Hematopoietic multipotent progenitor cell (in vitro differentiated cells): Measurements from ENCODE around the gene ALG8. TPM values are rescaled to one million over a fixed set of nuclear protein-coding genes. Genes with fewer than 3 reads are reported as not detected.
A peak's percentile ranks its signal among the peaks of the same experiment; 100 is the strongest.

ENCODE experiments used
- DNase-seq, 3 donors: peaks; one replicate each; pipeline ENCODE4 v3.0.0-alpha.2; 2011 to 2015; ENCODE audit warnings: low read depth in 2 of 3, low spot score in 2 of 3
- total RNA-seq: library from RNA; depleted of rRNA; stranded (reverse); fragments of >200 nt; gene quantifications from one replicate; pipeline ENCODE4 v1.2.3, GENCODE V29; 2012

ALG8 gene
- total RNA-seq, 1 donor, result 21.8 TPM

DNA sequence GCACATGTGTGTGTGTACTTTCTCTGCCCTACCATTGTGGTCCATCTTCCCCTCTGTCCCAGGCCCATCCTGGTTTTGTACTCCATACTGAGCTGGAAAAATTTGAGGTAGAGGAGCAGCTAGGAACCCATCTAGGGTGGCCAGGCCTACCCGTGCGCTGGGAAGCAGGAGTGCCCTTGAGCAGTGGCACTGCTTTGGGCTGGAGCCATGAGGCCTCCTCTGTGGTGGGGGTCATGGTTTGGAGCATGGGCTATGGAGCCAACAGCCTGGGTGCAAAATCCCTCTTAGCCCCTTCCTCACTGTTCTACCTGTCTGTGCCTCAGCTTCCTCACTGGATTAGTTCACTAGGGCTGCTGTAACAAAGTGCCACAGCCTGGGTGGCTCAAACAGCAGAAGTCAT is 21.9 kb upstream of the ALG8 start:
- no peak for DNase-seq

DNA sequence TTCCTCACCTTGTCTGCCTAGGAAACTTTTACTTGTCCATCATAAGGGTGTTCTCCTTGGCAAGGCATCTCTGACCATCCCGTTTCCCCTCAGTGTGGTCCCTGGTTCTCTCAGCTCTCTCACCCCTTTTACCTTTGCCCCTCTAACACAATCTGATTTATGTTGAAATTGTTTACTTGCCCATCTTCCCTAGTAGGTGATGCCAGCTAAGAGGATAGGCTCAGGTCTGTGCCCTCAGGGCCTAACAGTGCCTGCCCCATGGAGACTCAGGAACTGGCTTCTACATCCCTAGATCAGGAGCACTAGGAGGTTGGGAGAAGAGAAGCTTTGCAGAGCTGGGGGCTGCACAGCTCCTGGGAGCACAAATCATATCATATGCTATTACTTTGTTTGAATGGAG is 21.1 kb upstream of the ALG8 start:
- no peak for DNase-seq

DNA sequence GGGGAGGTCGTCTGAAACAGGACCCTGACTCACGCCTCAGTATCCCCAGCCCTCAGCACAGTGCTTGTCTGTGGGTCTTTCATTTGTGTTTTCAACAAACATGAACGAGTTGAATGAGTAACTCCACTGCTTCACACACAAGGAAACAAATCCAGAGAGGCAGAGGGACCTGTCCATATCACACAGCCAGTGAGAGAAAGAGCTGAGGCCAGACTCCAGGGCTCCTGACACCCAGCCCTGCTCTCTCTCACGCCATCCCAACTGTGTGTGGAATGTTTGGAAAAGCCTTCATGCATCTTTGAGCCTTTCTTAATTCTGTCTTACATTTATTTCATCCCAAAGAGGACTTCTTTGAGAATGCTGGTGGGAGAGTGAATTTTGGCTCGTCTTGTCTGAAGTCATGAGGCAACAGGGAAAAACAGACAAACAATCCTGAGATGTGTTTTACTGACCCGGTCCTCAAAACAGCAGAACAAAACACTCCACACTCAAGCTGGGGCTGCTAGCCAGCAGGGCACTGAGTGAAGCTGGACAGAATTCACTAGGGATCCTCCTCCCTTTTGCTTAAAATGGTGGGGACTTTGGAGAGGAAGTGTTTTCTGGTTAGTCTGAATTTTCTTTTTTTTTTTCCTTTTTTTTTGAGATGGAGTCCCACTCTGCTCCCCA is 19.7 kb upstream of the ALG8 start:
- DNase-seq, result no peak

DNA sequence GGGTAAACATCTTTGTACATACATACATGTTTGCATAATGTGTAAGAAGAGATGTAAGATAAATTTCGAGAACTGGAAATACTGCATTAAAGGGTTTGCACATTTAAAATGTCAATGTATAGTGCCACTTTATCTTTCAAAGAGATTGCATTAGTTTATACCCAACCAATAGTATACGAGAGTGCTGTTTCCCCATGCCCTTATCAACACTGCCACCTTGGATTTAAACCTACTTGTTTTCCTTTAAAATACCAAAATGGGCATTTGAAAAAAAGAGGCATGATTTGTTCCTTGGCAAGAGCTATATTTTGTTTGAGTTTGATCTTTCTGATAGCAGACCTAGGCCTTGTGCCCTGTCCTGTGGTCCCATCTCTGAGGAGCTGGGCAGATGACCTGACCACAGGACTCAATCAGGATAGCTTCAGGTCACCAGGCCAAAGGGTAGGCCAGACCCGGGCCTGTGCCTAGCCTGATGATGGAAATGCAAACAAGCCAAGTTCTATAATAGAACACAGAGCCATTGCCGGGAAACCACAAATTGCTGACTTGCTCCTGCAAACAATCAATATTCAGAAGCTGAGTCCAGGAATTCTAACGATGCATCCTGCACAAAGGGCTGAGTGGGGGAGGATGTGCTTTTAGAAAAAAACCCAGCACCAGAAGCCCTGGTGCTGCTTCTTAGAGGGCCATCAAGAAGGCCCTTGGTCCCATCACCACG is 16.9 kb upstream of the ALG8 start:
- DNase-seq, result peak in 2 of 3 donors; percentile 27 to 69

DNA sequence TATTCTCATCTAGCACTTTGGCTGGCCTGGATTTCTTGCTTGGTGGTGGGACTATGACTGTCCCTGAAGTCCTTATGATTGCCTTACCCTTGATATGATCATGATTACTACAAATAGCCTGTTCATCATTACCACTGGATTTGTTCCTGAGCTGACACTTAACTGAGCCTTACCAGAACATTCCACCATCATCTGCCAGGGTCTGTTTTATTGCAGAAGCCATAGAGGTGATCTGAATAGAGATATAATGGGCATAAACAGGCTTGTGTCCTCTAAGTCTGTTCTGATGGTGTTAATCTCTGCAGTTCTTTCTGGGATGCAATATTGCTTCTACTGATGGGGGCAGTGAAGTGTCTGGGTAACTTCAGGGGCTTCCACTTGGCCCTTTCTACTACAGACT is 12.4 kb upstream of the ALG8 start:
- DNase-seq, result no peak

DNA sequence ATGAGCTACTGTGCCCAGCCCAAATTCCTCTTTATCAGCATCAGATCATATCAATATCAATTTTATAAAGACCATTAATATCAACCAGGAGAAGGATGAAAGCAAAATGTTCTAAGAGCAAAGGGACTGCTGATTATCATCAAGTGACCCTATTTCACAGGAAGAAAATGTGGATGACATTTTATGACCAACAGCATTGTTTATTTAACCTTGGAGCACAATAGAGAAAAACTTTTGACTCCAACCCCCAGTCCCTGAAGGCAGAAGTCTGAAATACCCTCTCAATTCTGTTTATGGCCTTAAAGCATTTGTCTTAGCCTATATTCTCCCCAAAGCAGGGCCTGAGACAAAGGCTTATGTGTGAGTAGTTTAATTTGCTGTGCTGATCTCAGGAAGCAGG is 11.3 kb upstream of the ALG8 start:
- no peak for DNase-seq

DNA sequence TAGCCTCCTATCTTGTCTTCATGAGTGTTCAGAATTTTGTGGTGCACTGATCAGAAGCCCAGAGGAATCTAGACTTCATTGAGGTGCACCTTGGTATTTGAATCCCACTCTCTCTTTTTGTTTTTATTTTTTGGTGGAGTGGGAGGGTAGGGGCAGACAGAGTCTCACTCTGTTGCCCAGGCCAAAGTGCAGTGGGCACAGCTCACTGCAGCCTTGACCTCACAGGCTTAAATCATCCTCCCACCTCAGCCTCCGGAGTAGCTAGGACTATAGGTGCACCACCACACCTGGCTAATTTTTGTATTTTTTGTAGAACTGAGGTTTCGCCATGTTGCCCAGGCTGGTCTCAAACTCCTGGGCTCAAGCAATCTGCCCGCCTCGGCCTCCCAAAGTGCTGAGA is 10.9 kb upstream of the ALG8 start:
- no peak for DNase-seq

DNA sequence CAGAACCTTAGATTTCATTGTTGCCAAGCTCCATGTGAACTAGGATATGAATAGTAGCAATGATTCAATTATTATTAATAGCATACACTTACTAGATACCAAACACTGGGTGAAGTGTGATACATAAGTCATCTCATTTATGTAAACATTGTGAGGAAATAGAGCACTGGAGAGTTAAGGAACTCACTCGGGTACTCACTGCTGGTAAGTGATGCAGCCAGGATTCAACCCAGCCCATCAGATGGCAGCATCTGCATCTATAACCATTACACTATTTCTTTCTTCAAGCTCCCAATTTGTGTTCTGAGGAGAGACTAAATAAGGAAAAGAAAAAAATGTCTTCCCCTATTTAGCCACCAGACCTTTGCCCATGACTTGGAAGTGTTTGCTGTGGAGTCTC is 10.2 kb upstream of the ALG8 start:
- DNase-seq, result peak in 1 of 3 donors; percentile 37

DNA sequence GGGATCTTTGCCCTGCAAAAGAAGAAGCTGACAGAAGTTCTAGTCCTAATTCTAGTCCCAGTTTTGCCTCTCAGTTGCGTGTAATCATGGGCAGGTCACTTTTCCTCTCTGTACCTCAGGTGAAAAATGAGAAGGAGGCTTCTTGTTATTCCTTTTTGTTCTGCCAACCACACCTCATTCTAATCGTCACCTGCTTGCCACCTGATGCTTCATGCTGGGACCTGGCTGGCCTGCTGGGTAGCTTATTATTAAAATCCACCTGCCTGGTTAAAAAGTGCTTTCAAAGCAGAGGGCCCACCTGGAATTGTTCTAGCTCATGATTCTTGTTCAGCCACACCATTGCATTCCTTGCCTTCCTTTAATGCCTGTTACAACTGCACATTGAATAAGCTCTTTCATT is 8.4 kb upstream of the ALG8 start:
- DNase-seq, result no peak

DNA sequence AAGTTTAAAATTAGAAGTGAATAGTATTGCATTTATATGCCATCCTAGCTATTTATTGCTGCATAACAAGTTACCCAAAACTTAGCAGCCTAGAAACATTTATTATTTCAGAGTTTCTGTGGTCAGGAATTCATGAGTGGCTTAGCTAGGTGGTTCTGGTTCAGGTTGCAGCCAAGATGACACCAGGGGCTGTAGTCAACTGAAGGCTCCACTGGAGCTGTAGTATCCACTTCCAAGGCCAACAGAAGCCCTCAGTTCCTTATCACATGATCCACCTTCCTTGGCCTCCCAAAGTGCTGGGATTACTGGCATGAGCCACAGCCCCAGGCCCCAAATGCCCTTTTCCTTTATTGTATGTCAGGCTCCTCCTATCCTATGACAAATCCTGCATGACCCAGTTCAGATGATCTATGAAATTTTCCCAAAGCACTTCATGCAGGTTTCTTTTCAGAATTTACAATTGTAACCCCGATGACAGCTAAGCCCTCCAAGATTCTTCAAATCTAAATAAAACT is 6.1 kb upstream of the ALG8 start:
- no peak for DNase-seq

DNA sequence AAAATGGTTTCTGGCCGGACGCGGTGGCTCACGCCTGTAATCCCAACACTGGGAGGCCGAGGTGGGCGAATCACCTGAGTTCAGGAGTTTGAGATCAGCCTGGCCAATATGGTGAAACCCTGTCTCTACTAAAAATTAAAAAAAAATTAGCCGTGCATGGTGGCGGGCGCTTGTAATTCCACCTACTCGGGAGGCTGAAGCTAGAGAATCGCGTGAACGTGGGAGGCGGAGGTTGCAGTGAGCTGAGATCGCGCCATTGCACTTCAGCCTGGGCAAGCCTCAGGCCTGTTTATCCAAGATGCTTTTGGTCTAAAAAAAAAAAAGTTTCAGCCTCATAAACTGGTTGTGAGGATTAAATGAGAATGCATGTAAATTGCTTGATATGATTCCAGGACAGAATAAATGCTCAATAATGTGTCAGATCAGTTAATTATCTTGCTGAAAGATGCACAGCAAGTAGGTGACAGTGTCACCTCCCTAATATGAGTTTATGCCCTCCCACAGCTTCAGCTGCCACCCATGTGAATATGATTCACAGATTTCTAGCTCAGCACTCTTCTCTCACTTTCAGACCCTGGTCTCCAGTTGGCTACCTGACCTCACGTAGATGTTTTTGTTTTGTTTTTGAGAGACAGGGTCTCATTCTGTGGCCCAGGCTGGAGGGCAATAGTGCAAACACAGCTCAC is 1.1 kb upstream of the ALG8 start:
- DNase-seq, result no peak

DNA sequence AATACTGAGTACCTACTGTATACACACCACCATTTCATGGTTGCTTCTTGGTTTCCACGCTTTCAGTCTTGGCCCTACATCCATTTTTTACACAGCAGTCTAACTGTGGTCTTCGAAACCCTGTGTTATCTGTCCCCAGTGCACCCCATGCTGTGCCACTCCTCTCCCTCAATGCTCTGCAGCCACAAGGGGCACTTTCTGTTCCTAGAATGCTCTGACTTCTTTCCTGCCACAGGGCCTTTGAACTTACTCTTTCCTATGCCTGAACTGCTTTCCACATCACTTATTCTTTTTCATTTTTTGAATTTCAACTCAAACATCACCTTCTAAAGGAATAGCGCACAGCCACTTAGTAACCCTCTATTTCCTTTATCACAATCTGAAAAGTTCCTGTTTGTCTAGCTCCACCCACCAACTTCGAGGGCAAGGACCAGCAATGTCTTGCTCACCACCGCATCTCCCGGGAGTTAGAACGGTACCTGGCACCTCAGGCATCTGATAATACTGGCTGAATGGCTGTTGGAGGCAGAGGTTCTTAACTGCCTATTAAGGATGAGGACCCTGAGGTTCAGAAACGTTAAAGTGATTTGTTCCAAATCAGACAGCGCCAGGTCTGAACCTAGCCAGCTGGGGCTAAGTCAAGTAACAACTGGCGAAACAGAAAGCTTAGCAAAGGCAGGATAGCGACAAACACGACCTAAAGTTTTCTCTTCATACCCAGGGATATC is 568 bp downstream of the ALG8 start:
- peak in 2 of 3 donors; percentile 25 to 42 for DNase-seq

DNA sequence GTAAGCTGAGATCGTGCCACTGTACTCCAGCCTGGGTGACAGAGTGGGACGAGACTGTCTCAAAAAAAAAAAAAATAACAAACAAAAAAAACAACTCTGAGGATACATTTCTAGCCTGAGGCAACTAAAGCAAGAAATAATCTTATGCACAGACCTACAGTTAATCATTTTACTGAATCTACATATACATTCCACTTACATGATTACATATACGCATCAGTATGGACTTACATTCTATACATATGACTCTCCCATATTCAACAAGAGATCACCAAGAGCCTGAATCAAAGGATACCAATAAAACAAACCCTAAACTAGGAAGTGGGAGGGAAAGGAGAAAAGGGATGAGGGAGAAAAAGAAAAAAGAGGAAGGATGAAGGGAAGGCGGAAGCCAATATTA is 1.1 kb downstream of the ALG8 start:
- DNase-seq, result no peak

DNA sequence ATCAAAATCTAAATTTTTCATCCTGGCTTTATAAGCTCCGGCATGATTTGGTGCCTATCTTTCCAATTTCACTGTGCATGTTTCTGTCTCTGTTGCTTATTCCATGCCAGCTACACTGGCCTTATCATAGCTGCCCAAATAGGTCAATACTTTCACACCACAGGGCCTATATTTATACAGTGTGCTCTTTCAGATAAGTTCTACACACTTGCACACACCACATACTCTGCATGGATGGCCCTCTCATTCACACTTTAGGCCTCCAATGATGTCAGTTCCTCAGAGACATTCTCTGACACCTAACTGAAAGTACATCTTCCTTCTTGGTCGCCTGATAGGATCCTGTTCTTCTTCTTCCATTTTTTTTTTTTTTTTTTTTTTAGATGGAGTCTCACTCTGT is 7.0 kb downstream of the ALG8 start:
- DNase-seq, result no peak

DNA sequence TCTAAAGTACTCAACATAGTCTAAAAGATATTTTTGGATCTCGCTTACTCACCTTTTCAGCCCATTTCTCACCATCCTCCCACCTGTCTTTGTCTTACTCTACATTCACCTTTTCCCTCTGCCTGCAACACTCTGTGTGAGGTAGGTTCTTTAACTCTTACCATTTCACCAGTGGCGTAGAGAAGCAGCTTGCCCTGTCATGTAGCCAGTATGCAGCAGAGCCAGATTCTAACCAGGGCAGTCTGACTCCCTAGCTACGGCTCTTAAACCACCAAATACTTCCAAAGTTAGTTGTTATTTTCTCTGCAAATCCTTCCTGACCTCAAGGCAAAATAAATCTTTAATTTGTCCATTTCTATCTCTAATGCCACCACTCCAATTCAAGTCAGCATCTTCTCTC is 7.5 kb downstream of the ALG8 start:
- no peak for DNase-seq

DNA sequence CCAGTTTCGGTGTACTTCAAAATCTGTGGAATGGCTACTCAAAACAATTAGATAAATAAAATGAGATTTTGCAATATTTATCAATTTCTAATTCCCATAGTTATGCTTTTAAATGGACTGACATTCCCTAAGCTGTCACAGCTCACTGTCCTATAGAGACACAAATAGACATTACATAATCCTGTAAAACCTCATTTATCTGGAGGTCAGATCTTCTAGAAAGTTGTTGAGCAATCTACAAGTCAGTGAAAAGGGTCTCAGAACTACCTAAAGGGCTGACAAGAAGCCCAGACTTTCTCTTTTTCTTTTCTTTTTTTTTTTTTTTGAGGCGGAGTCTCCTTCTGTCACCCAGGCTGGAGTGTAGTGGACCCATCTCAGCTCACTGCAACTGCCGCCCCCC is 12.0 kb downstream of the ALG8 start:
- DNase-seq, result no peak

DNA sequence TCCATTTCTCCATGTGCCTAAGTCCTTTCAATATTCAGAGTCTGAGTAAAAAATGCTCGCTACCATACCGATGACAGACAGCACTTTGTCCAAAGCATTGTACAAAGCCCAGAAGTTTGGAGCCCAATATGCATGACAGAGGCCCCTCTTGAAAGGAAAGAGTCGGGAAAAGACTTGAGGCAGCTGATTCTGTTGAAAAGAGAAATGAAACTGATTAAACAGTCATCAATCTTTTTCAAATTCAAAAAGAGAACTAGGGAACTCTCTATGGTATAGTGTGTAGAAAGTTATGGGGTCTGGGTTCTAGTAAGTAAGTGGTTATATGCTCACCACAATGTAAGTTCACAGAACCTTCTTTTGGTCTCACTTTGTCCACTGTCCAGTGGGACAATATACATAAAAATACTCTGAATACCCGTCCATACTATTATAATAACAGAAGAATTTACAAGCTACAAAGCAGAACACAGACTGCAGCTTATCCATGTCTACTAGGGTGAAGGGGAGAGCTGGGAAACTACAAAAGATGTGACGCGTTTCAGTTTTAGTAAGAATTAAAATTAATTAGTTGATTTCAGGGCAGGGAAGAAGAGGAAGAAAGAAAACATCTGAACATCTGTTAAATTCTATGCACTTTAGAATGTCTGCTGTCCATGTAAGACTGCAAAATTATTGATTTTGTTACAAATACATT is 26.7 kb downstream of the ALG8 start:
- DNase-seq, result no peak

DNA sequence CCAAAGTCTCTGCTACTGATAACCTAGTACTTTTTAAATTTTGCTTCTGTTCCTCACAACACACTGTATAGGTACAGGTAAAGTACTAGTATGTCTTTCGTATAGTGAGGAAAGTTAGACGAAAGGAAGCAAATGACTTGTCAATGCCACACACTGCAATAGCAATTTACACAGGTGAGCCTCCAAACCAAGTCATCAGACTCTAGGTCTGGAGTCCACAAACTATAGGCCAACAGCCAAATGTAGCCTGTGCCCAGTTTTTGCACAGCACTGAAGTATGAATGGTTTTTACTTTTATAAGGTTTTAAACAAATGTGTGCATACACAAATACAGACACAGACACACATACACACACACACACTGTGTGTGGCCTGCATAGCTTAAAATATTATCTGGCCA is 28.1 kb downstream of the ALG8 start:
- no peak for DNase-seq

DNA sequence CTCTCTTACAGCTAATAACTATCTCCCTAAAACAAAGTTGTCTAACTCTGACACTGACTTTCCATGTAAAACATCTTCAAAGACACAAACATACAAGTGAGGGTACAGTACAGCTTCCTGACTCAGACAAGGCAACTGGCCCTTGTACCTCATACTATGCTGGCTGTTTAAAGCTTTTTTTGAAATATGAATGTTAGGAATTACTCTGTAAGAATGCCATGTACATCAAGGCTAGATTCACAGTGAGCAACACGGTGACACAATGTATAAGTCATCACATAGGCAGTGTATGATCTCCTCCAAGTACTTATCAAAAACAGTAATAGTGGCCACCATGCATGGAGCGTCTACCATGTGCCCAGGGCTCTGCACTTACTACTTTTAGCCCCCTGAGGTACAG is 28.6 kb downstream of the ALG8 start:
- no peak for DNase-seq

DNA sequence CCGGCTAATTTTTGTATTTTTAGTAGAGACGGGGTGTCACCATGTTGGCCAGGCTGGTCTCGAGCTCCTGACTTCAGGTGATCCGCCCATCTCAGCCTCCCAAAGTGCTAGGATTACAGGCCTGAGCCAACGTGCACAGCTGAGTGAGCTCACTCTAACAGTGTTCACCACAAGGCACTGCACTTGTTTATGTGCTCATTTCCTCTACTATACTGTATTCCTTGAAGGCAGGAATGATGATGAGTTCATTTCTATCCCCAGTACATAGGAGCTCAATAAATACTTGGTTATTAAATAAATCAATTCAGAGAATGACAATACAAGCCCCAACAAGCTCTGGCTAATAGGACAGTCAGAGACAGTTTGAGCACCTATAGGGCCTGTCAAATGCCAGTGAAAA is 29.1 kb downstream of the ALG8 start:
- no peak for DNase-seq
